Measurements from ENCODE around the gene PCOLCE2.

PCOLCE2 gene

GRCh38 chr3:142929890-142930289 is 41.0 kb upstream of the PCOLCE2 start:
- H3K4me3 ChIP-seq (replicated peaks in 1 of 2; ENCODE audit: low read depth in 2 of 2, low read length in 2 of 2) = no peak overlapping the region
- no peak for TF ChIP-seq CTCF (IDR thresholded peaks at IDR 0.05; ENCODE audit: low read depth, low read length)
- DNase-seq (ENCODE audit: low read depth in 2 of 2) = no peak

- TF ChIP-seq CTCF (IDR thresholded peaks at IDR 0.05; ENCODE audit: low read depth, low read length) = peak; percentile 63
- peak; percentile 49 to 66 for DNase-seq (ENCODE audit: low read depth in 2 of 2)
Measured at GRCh38 chr3:142929109-142929508, 40.2 kb upstream of the PCOLCE2 start.

GRCh38 chr3:142926368-142926944 is 37.6 kb upstream of the PCOLCE2 start:
- TF ChIP-seq CTCF (IDR thresholded peaks at IDR 0.05; ENCODE audit: low read depth, low read length) = no peak
- no peak overlapping the region for H3K4me3 ChIP-seq (replicated peaks in 1 of 2; ENCODE audit: low read depth in 2 of 2, low read length in 2 of 2)
- DNase-seq (ENCODE audit: low read depth in 2 of 2) = no peak

More at GRCh38 chr3:142929109-142929508, 40.2 kb upstream of the PCOLCE2 start:
- H3K4me3 ChIP-seq (replicated peaks in 1 of 2; ENCODE audit: low read depth in 2 of 2, low read length in 2 of 2) = no peak overlapping the region

- no peak overlapping the region for H3K4me3 ChIP-seq (replicated peaks in 1 of 2; ENCODE audit: low read depth in 2 of 2, low read length in 2 of 2)
- TF ChIP-seq CTCF (IDR thresholded peaks at IDR 0.05; ENCODE audit: low read depth, low read length) = no peak
- DNase-seq (ENCODE audit: low read depth in 2 of 2) = no peak
Measured at GRCh38 chr3:142925140-142925539, 36.3 kb upstream of the PCOLCE2 start.

GRCh38 chr3:142923694-142924093 is 34.8 kb upstream of the PCOLCE2 start:
- TF ChIP-seq CTCF (IDR thresholded peaks at IDR 0.05; ENCODE audit: low read depth, low read length) = no peak

GRCh38 chr3:142916605-142917004 is 27.7 kb upstream of the PCOLCE2 start:
- DNase-seq (ENCODE audit: low read depth in 2 of 2) = peak in 1 of 2 donors; percentile 50
- TF ChIP-seq CTCF (IDR thresholded peaks at IDR 0.05; ENCODE audit: low read depth, low read length) = no peak
- no peak overlapping the region for H3K4me3 ChIP-seq (replicated peaks in 1 of 2; ENCODE audit: low read depth in 2 of 2, low read length in 2 of 2)

More at GRCh38 chr3:142923694-142924093, 34.8 kb upstream of the PCOLCE2 start:
- H3K4me3 ChIP-seq (replicated peaks in 1 of 2; ENCODE audit: low read depth in 2 of 2, low read length in 2 of 2) = no peak overlapping the region
- DNase-seq (ENCODE audit: low read depth in 2 of 2) = no peak

GRCh38 chr3:142915636-142916035 is 26.8 kb upstream of the PCOLCE2 start:
- TF ChIP-seq CTCF (IDR thresholded peaks at IDR 0.05; ENCODE audit: low read depth, low read length) = no peak
- DNase-seq (ENCODE audit: low read depth in 2 of 2) = no peak
- no peak overlapping the region for H3K4me3 ChIP-seq (replicated peaks in 1 of 2; ENCODE audit: low read depth in 2 of 2, low read length in 2 of 2)

All from cardiac fibroblast (primary cell).